ENCODE measurements around the gene SMIM43. TPM values are rescaled to one million over a fixed set of nuclear protein-coding genes. Genes with fewer than 3 reads are reported as not detected.

Gene SMIM43
- total and polyA plus RNA-seq, 2 donors, result 0.21 to 0.25 TPM

- DNase-seq (ENCODE audit: extremely low spot score), result no peak
- H3K4me1 ChIP-seq (ENCODE audit: insufficient read depth), result no peaks in the 10 kb centered on the region
- no peak overlapping the region for H3K27ac ChIP-seq (ENCODE audit: low read depth)
- no peaks in the 10 kb centered on the region for H3K36me3 ChIP-seq (ENCODE audit: insufficient read depth)
- no peak overlapping the region for H3K4me3 ChIP-seq (ENCODE audit: low read depth, low read length)
Observed at GRCh38 chr4:121790976-121791375, 26.0 kb upstream of the SMIM43 start.

GRCh38 chr4:121789960-121790829 is 25.2 kb upstream of the SMIM43 start:
- H3K4me3 ChIP-seq (ENCODE audit: low read depth, low read length), result no peak overlapping the region
- H3K27ac ChIP-seq (ENCODE audit: low read depth), result no peak overlapping the region
- WGBS, result 56% methylated on average over 3 of the region's 3 CpGs
- H3K36me3 ChIP-seq (ENCODE audit: insufficient read depth), result no peaks in the 10 kb centered on the region
- no peaks in the 10 kb centered on the region for H3K4me1 ChIP-seq (ENCODE audit: insufficient read depth)
- no peak for DNase-seq (ENCODE audit: extremely low spot score)

GRCh38 chr4:121789455-121789854 is 24.5 kb upstream of the SMIM43 start:
- no peaks in the 10 kb centered on the region for H3K36me3 ChIP-seq (ENCODE audit: insufficient read depth)
- no peak overlapping the region for H3K4me3 ChIP-seq (ENCODE audit: low read depth, low read length)
- no peak overlapping the region for H3K27ac ChIP-seq (ENCODE audit: low read depth)
- WGBS, result 44% methylated on average over 1 of the region's 1 CpG
- H3K4me1 ChIP-seq (ENCODE audit: insufficient read depth), result no peaks in the 10 kb centered on the region
- no peak for DNase-seq (ENCODE audit: extremely low spot score)

GRCh38 chr4:121788896-121789295 is 23.9 kb upstream of the SMIM43 start:
- no peaks in the 10 kb centered on the region for H3K4me1 ChIP-seq (ENCODE audit: insufficient read depth)
- WGBS, result 84% methylated on average over 2 of the region's 2 CpGs
- H3K27ac ChIP-seq (ENCODE audit: low read depth), result no peak overlapping the region
- H3K36me3 ChIP-seq (ENCODE audit: insufficient read depth), result no peaks in the 10 kb centered on the region
- no peak overlapping the region for H3K4me3 ChIP-seq (ENCODE audit: low read depth, low read length)
- DNase-seq (ENCODE audit: extremely low spot score), result no peak

GRCh38 chr4:121786221-121786620 is 21.3 kb upstream of the SMIM43 start:
- WGBS, result 80% methylated on average over 2 of the region's 2 CpGs
- Histone ChIP-seq H3K36me3 (ENCODE audit: insufficient read depth) (no peaks in the 10 kb centered on the region), H3K4me3 (ENCODE audit: low read depth, low read length) (no peak overlapping the region), H3K4me1 (ENCODE audit: insufficient read depth) (no peaks in the 10 kb centered on the region), H3K27ac (ENCODE audit: low read depth) (no peak overlapping the region)
- DNase-seq (ENCODE audit: extremely low spot score), result no peak

- no peak overlapping the region for H3K27ac ChIP-seq (ENCODE audit: low read depth)
- H3K36me3 ChIP-seq (ENCODE audit: insufficient read depth), result no peaks in the 10 kb centered on the region
- H3K4me3 ChIP-seq (ENCODE audit: low read depth, low read length), result no peak overlapping the region
- no peaks in the 10 kb centered on the region for H3K4me1 ChIP-seq (ENCODE audit: insufficient read depth)
- DNase-seq (ENCODE audit: extremely low spot score), result no peak
- WGBS, result 70% methylated on average over 4 of the region's 4 CpGs
Observed at GRCh38 chr4:121785479-121785878, 20.5 kb upstream of the SMIM43 start.

GRCh38 chr4:121784975-121785374 is 20.0 kb upstream of the SMIM43 start:
- no peak overlapping the region for H3K27ac ChIP-seq (ENCODE audit: low read depth)
- WGBS, result 20% methylated on average over 2 of the region's 2 CpGs
- DNase-seq (ENCODE audit: extremely low spot score), result no peak

GRCh38 chr4:121784401-121784800 is 19.4 kb upstream of the SMIM43 start:
- Histone ChIP-seq H3K4me1 (ENCODE audit: insufficient read depth) (no peaks in the 10 kb centered on the region), H3K27ac (ENCODE audit: low read depth) (no peak overlapping the region), H3K36me3 (ENCODE audit: insufficient read depth) (no peaks in the 10 kb centered on the region), H3K4me3 (ENCODE audit: low read depth, low read length) (no peak overlapping the region)
- DNase-seq (ENCODE audit: extremely low spot score), result no peak
- WGBS, result 53% methylated on average over 1 of the region's 1 CpG

More at GRCh38 chr4:121784975-121785374, 20.0 kb upstream of the SMIM43 start:
- Histone ChIP-seq H3K4me3 (ENCODE audit: low read depth, low read length) (no peak overlapping the region), H3K4me1 (ENCODE audit: insufficient read depth) (no peaks in the 10 kb centered on the region), H3K36me3 (ENCODE audit: insufficient read depth) (no peaks in the 10 kb centered on the region)

- no peaks in the 10 kb centered on the region for H3K36me3 ChIP-seq (ENCODE audit: insufficient read depth)
- DNase-seq (ENCODE audit: extremely low spot score), result no peak
- no peaks in the 10 kb centered on the region for H3K4me1 ChIP-seq (ENCODE audit: insufficient read depth)
- 76% methylated on average over 1 of the region's 1 CpG for WGBS
- H3K27ac ChIP-seq (ENCODE audit: low read depth), result no peak overlapping the region
- H3K4me3 ChIP-seq (ENCODE audit: low read depth, low read length), result no peak overlapping the region
Observed at GRCh38 chr4:121783210-121783609, 18.2 kb upstream of the SMIM43 start.

- Histone ChIP-seq H3K36me3 (ENCODE audit: insufficient read depth) (no peaks in the 10 kb centered on the region), H3K27ac (ENCODE audit: low read depth) (no peak overlapping the region), H3K4me1 (ENCODE audit: insufficient read depth) (no peaks in the 10 kb centered on the region), H3K4me3 (ENCODE audit: low read depth, low read length) (no peak overlapping the region)
- DNase-seq (ENCODE audit: extremely low spot score), result no peak
- WGBS, result 62% methylated on average over 8 of the region's 8 CpGs
Observed at GRCh38 chr4:121778991-121779628, 14.1 kb upstream of the SMIM43 start.

- Histone ChIP-seq H3K4me1 (ENCODE audit: insufficient read depth) (no peaks in the 10 kb centered on the region), H3K27ac (ENCODE audit: low read depth) (no peak overlapping the region), H3K4me3 (ENCODE audit: low read depth, low read length) (no peak overlapping the region), H3K36me3 (ENCODE audit: insufficient read depth) (no peaks in the 10 kb centered on the region)
- WGBS, result 34% methylated on average over 3 of the region's 3 CpGs
- no peak for DNase-seq (ENCODE audit: extremely low spot score)
Observed at GRCh38 chr4:121777625-121778024, 12.7 kb upstream of the SMIM43 start.

- no peak for DNase-seq (ENCODE audit: extremely low spot score)
Observed at GRCh38 chr4:121776610-121777401, 11.8 kb upstream of the SMIM43 start.

GRCh38 chr4:121773883-121774282 is 8.9 kb upstream of the SMIM43 start:
- Histone ChIP-seq H3K4me3 (ENCODE audit: low read depth, low read length) (no peak overlapping the region), H3K36me3 (ENCODE audit: insufficient read depth) (no peaks in the 10 kb centered on the region), H3K27ac (ENCODE audit: low read depth) (no peak overlapping the region), H3K4me1 (ENCODE audit: insufficient read depth) (no peaks in the 10 kb centered on the region)
- no peak for DNase-seq (ENCODE audit: extremely low spot score)
- WGBS, result 81% methylated on average over 1 of the region's 1 CpG

More at GRCh38 chr4:121776610-121777401, 11.8 kb upstream of the SMIM43 start:
- WGBS, result 80% methylated on average over 6 of the region's 6 CpGs
- no peaks in the 10 kb centered on the region for H3K36me3 ChIP-seq (ENCODE audit: insufficient read depth)
- H3K4me1 ChIP-seq (ENCODE audit: insufficient read depth), result no peaks in the 10 kb centered on the region
- H3K4me3 ChIP-seq (ENCODE audit: low read depth, low read length), result no peak overlapping the region
- H3K27ac ChIP-seq (ENCODE audit: low read depth), result no peak overlapping the region
